ENCODE measurements around the gene SDF4.

GRCh38 chr1:1264026-1264425 is 32.2 kb upstream of the SDF4 start:
- TF ChIP-seq CTCF (IDR thresholded peaks at IDR 0.05) = no peak
- no peak for TF ChIP-seq POLR2A (IDR thresholded peaks at IDR 0.05)

Data from lower leg skin (tissue), 3 donors.